GM19193 (cell line): ENCODE data around the gene CTNS.

ENCODE experiments used
- POLR2A ChIP-seq: IDR thresholded peaks from 4 replicates; pipeline ENCODE4 v1.6.1; 2011; ENCODE audit not compliant: insufficient read depth, insufficient read length; ENCODE audit errors: extremely low read depth

CTNS gene

GRCh38 chr17:3698139-3698538 lies 61.6 kb downstream of the CTNS start:
- TF ChIP-seq POLR2A = no peak

GRCh38 chr17:3699951-3700350 lies 63.4 kb downstream of the CTNS start:
- TF ChIP-seq POLR2A = no peak

- no peak for TF ChIP-seq POLR2A
Measured at GRCh38 chr17:3704931-3705717, 68.6 kb downstream of the CTNS start.

DNA sequence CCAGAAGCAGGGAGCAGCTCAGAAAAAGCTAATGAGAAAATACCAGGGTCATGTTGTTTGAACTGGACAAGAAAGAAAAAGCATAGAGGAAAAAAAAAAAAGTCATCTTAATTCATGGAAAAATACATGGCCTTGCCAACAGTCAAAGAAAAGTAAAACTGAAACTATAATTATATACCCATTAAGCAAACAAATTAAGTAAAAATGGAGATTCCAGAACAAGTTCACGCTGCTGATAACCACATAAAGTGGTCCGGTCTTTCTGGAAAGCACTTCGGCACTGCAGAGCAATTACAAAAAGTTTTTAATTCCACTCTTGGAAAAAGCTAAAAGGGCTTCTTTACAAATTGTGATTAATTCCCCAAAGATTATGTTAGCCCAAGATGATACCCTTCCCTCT lies 71.8 kb downstream of the CTNS start:
- no peak for TF ChIP-seq POLR2A

DNA sequence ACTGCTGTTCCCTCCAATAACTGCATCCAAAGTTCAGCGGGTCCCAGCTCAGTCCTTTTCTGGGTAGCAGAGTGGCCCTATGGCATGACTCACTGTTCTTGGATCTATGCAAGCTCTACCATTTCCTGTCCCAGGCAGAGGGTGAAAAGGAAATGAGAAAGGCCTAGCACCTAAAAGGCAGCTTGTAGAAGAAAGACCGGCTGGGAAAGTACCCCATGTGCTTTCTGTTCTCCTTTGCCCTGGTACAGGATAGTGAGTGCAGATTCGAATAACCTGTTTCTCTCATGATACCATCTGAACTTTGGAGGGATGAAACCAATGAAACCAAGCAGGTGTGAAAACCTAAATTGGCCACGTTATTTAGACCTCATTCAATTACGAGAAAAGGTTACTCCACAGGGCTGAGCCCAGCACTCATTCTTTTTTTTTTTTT lies 74.4 kb downstream of the CTNS start:
- TF ChIP-seq POLR2A = no peak
